Effector memory CD4-positive, alpha-beta T cell (primary cell): ENCODE results near the gene NFATC3.
"Not testable (repeated sequence)": the region's sequence is repeated elsewhere in the genome, so short reads cannot be mapped to it uniquely, and the experiment has no call there.

ENCODE experiments used
- DNase-seq, 3 donors: peaks; one replicate each; pipeline ENCODE4 v3.0.0-alpha.2; 2020
- H3K27ac ChIP-seq: 2 replicates; pipeline ENCODE4 v1.7.0; 2013; ENCODE audit warnings: mild to moderate bottlenecking, low read length, moderate library complexity; ENCODE audit not compliant: insufficient read depth, poor library complexity, severe bottlenecking
- H3K27me3 ChIP-seq: replicated peaks from 2 replicates; pipeline ENCODE4 v1.7.0; 2013; ENCODE audit warnings: mild to moderate bottlenecking, low read length; ENCODE audit not compliant: insufficient read depth, control insufficient read depth, poor library complexity, severe bottlenecking
- H3K36me3 ChIP-seq: 2 replicates; pipeline ENCODE4 v1.7.0; 2013; ENCODE audit warnings: mild to moderate bottlenecking, low read length, moderate library complexity; ENCODE audit not compliant: control insufficient read depth, insufficient read depth
- H3K4me1 ChIP-seq: 2 replicates; pipeline ENCODE4 v1.7.0; 2013; ENCODE audit warnings: low read length, mild to moderate bottlenecking; ENCODE audit not compliant: control insufficient read depth, insufficient read depth, poor library complexity, severe bottlenecking
- H3K4me3 ChIP-seq: 2 replicates; pipeline ENCODE4 v1.7.0; 2013; ENCODE audit warnings: low read length, low read depth, mild to moderate bottlenecking; ENCODE audit not compliant: insufficient read depth, poor library complexity, severe bottlenecking
- H3K9me3 ChIP-seq: 2 replicates; pipeline ENCODE4 v1.7.0; 2013; ENCODE audit warnings: mild to moderate bottlenecking, low read length, moderate library complexity; ENCODE audit not compliant: control insufficient read depth

NFATC3 gene

GRCh38 chr16:68114939-68115338 lies 29.8 kb downstream of the NFATC3 start:
- H3K27ac ChIP-seq, H3K36me3 ChIP-seq, H3K27me3 ChIP-seq, H3K4me3 ChIP-seq, H3K9me3 ChIP-seq, DNase-seq: not testable (repeated sequence)
- H3K4me1 ChIP-seq = peaks cover 21% of the 10 kb centered on the region

GRCh38 chr16:68115851-68116250 lies 30.7 kb downstream of the NFATC3 start:
- DNase-seq = no peak
- Histone ChIP-seq H3K27me3 (no peaks in the 10 kb centered on the region), H3K4me3 (no peak overlapping the region), H3K4me1 (peaks cover 23% of the 10 kb centered on the region), H3K36me3 (no peaks in the 10 kb centered on the region), H3K27ac (no peak overlapping the region), H3K9me3 (no peaks in the 10 kb centered on the region)

DNA sequence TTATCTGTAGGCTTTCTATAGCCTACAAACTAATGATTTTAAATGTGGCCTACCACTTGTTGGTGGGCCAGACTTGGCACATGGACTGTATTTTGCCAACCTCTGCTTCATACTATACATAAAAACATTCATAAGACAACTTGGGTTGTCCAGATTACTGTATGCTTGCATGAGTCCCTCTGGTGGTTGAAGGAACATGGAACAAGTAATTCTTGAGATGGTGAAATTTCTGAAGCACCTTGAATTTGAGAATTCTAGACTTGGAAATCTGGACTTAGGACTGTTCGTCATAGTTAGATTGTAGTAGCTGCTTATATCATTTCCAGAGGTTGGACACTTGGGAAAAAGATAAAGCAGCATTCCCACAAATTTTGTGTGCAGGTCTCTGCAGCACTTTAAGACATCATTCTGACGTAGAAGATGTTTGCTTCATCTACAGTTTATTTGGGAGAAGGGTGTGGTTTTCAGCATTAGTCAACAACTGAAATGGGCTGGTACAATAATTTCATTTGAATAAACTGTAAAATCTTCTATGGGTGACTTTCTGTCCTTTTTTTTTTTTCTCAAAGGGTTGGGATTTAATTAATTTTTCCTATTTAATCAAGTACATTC lies 31.2 kb downstream of the NFATC3 start:
- Histone ChIP-seq H3K4me3 (no peak overlapping the region), H3K27me3 (no peaks in the 10 kb centered on the region), H3K27ac (no peak overlapping the region), H3K9me3 (no peaks in the 10 kb centered on the region), H3K36me3 (no peaks in the 10 kb centered on the region), H3K4me1 (peaks cover 23% of the 10 kb centered on the region)
- DNase-seq = no peak

GRCh38 chr16:68117884-68118283 lies 32.7 kb downstream of the NFATC3 start:
- no peaks in the 10 kb centered on the region for H3K27me3 ChIP-seq
- no peaks in the 10 kb centered on the region for H3K36me3 ChIP-seq
- H3K4me3 ChIP-seq = no peak overlapping the region
- H3K27ac ChIP-seq = no peak overlapping the region
- no peak for DNase-seq
- peaks cover 23% of the 10 kb centered on the region for H3K4me1 ChIP-seq
- H3K9me3 ChIP-seq = no peaks in the 10 kb centered on the region

DNA sequence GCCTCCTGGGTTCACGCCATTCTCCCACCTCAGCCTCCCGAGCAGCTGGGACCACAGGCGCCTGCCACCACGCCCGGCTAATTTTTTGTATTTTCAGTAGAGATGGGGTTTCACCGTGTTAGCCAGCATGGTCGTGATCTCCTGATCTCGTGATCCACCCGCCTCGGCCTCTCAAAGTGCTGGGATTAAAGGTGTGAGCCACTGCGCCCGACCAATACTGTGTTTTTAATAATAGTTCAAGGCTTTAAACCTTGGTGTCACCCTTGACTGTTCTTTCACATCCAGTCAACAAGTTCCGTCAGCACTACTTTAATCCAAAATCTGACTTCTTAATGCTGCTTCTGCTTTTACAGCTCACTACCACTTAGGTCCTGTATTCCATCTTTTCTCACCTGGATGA lies 33.8 kb downstream of the NFATC3 start:
- H3K9me3 ChIP-seq, H3K4me3 ChIP-seq, DNase-seq, H3K27me3 ChIP-seq, H3K27ac ChIP-seq, H3K36me3 ChIP-seq: not testable (repeated sequence)
- peaks cover 23% of the 10 kb centered on the region for H3K4me1 ChIP-seq

GRCh38 chr16:68120496-68120895 lies 35.3 kb downstream of the NFATC3 start:
- H3K27ac ChIP-seq = not testable (repeated sequence)

GRCh38 chr16:68126395-68126794 lies 41.2 kb downstream of the NFATC3 start:
- Histone ChIP-seq H3K27ac (no peak overlapping the region), H3K4me1 (peaks cover 6% of the 10 kb centered on the region), H3K36me3 (peaks cover 11% of the 10 kb centered on the region), H3K27me3 (no peaks in the 10 kb centered on the region), H3K9me3 (no peaks in the 10 kb centered on the region), H3K4me3 (no peak overlapping the region)
- DNase-seq = no peak

More at GRCh38 chr16:68120496-68120895, 35.3 kb downstream of the NFATC3 start:
- H3K27me3 ChIP-seq, H3K9me3 ChIP-seq, H3K36me3 ChIP-seq, H3K4me3 ChIP-seq, DNase-seq: not testable (repeated sequence)
- H3K4me1 ChIP-seq = peaks cover 26% of the 10 kb centered on the region

DNA sequence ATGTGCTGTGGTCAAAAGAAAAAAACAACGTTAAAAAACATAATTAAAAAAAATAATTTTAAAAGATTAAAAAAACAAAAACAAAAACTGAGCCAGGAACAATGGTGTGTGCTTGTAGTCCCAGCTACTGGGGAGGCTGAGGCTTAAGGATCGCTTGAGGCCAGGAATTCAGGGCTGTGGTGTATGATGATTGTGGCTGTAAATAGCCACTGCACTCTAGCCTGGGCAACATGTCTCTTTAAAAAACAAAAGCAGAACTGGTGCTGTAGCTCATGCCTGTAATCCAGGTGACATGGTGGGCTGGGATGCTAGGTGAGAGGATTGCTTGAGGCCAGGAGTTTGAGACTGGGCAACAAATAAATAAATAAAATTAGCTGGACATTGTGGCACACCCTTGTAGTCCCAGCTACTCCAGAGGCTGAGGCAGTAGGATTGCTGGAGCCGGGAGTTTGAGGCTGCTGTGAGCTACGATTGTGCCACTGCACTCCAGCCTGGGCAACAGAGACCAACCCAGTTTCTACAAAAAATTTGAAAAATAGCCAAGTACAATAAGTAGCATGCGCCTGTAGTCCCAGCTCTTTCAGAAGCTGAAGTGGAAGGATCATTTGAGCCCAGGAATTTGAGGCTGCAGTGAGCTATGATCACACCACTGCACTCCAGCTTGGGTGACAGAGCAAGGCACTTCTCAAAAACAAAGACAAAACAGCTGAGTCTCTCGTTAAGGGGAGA lies 43.6 kb downstream of the NFATC3 start:
- Histone ChIP-seq H3K4me1 (peaks cover 16% of the 10 kb centered on the region), H3K36me3 (peaks cover 15% of the 10 kb centered on the region), H3K4me3 (no peak overlapping the region), H3K27ac (no peak overlapping the region), H3K9me3 (no peaks in the 10 kb centered on the region), H3K27me3 (no peaks in the 10 kb centered on the region)
- no peak for DNase-seq

DNA sequence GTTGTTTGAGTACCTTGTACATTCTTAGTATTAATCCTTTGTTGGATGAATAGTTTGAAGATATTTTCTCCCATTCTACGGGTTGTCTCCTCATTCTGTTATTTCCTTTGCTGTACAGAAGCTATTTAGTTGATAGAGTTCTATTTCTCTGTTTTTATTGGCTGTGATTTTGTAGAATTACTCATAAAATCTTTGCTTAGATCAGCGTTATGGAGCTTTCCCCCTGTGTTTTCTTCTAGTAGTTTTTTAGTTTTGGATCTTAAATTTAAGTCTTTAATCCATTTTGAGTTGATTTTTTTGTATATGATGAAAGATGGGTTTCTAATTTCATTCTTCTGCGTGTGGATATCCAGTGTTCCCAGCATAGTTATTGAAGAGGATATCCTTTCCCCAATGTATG lies 45.4 kb downstream of the NFATC3 start:
- no peak overlapping the region for H3K27ac ChIP-seq
- no peak for DNase-seq
- H3K36me3 ChIP-seq = peaks cover 15% of the 10 kb centered on the region
- no peak overlapping the region for H3K4me3 ChIP-seq
- peaks cover 13% of the 10 kb centered on the region for H3K4me1 ChIP-seq
- no peaks in the 10 kb centered on the region for H3K27me3 ChIP-seq
- H3K9me3 ChIP-seq = no peaks in the 10 kb centered on the region

DNA sequence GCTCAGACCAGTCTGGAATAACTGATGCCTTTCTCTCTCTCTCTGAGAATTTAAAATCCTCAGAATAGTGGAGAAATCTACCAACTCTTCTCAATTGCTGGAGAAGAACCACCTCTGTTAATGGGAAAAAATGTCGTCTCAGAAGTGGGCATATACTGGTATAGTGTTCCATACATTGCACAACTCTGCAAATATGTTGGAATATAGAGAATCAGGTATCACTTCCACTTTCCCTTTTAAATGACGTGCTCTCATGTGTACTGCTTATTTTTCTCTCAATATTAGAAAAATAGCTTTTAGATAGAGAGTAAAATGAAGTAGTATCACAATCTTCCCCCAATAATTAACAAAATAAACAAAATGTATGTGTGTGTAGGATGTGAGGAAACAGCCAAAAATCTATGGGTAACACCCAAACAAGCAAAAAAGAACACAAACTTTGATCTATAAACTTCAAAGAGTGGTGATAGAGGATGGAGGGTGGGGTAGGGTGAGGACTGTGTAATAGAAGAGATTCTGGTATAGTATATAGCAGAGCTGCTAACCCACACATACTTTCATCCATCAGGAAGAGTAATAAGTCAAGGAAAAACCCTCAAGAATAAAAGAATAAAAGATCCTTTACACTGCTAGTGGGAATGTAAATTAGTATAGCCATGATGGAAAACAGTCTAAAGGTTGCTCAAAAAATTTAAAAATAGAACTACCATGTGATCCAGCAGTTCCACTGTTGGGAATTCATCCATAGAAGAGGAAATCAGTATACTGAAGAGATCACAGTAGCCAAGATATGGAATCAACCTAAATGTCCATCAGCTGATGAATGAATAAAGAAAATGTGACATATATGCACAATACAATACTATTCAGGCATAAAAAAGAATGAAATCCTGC lies 46.9 kb downstream of the NFATC3 start:
- H3K4me3 ChIP-seq = peak overlapping the region; percentile 22
- no peak for DNase-seq
- peaks cover 13% of the 10 kb centered on the region for H3K4me1 ChIP-seq
- H3K36me3 ChIP-seq = peaks cover 7% of the 10 kb centered on the region
- no peaks in the 10 kb centered on the region for H3K9me3 ChIP-seq
- H3K27ac ChIP-seq = peak overlapping the region; percentile 54
- H3K27me3 ChIP-seq = no peaks in the 10 kb centered on the region
